Natural killer cell (primary cell): ENCODE data around the gene OMP. TPM values are rescaled to one million over a fixed set of nuclear protein-coding genes. Genes with fewer than 3 reads are reported as not detected.

Experiments used
- ATAC-seq, 3 donors: fragments of 150-1000 bp in 2 of 3; fragments of 200-7000 bp in 1 of 3; cut with Tn5 transposase; 1 replicate in 1 of 3; 2 replicates in 2 of 3; pipeline ENCODE4 v1.10.0; 2021; ENCODE audit warnings: mild to moderate bottlenecking in 2 of 3, moderate library complexity in 2 of 3
- DNase-seq, 2 donors: peaks; one replicate each; pipeline versions ENCODE4 v3.0.0 to v3.0.0-alpha.2; 2013 to 2021; ENCODE audit warnings: mixed read lengths in 1 of 2
- H3K27ac ChIP-seq: one replicate; pipeline ENCODE4 v1.5.1; 2013; ENCODE audit warnings: mild to moderate bottlenecking, low read length
- H3K27me3 ChIP-seq: one replicate; pipeline ENCODE4 v1.6.1; 2013; ENCODE audit warnings: low read length; ENCODE audit not compliant: control insufficient read depth, insufficient read depth
- H3K36me3 ChIP-seq: one replicate; pipeline ENCODE4 v1.6.1; 2013; ENCODE audit warnings: low read length; ENCODE audit not compliant: control insufficient read depth, insufficient read depth
- H3K4me1 ChIP-seq: one replicate; pipeline ENCODE4 v1.6.1; 2013; ENCODE audit warnings: low read length; ENCODE audit not compliant: control insufficient read depth, insufficient read depth
- H3K4me3 ChIP-seq: one replicate; pipeline ENCODE4 v1.5.1; 2013; ENCODE audit warnings: low read length
- H3K9me3 ChIP-seq: one replicate; pipeline ENCODE4 v1.6.1; 2013; ENCODE audit warnings: low read length; ENCODE audit not compliant: control insufficient read depth, insufficient read depth
- H3K27ac Mint-ChIP-seq, 2 donors: one replicate each; pipeline ENCODE4 v1.8.0; 2022; ENCODE audit warnings: mild to moderate bottlenecking in 2 of 2, mixed read lengths in 2 of 2, moderate library complexity in 1 of 2
- H3K27me3 Mint-ChIP-seq, 2 donors: one replicate each; pipeline ENCODE4 v1.8.0; 2022; ENCODE audit warnings: low read depth in 2 of 2, mixed read lengths in 2 of 2
- H3K36me3 Mint-ChIP-seq: one replicate; pipeline ENCODE4 v1.8.0; 2022; ENCODE audit warnings: mixed read lengths
- H3K4me1 Mint-ChIP-seq, 2 donors: one replicate each; pipeline ENCODE4 v1.8.0; 2022; ENCODE audit warnings: mixed read lengths in 2 of 2
- H3K4me3 Mint-ChIP-seq: one replicate; pipeline ENCODE4 v1.8.0; 2022; ENCODE audit warnings: mild to moderate bottlenecking, moderate library complexity, mixed read lengths
- H3K9me3 Mint-ChIP-seq, 2 donors: one replicate each; pipeline ENCODE4 v1.8.0; 2022; ENCODE audit warnings: mixed read lengths in 2 of 2
- WGBS: methylation state at CpG from one replicate; pipeline ENCODE4 v1.1.7; 2013; ENCODE audit warnings: missing lambda C conversion rate; ENCODE audit not compliant: insufficient coverage; 5-methylcytosine and 5-hydroxymethylcytosine counted together
- intact Hi-C: fragments of 100-400 bp; cut with micrococcal nuclease; formaldehyde crosslinking; loops from one replicate; pipeline ENCODE4 v1.14.2; 2022
- total RNA-seq, 4 donors: library from RNA; stranded (reverse); fragments of 120-200 nt in 1 of 4; gene quantifications; one replicate each; pipeline versions ENCODE4 v1.2.3 to v1.2.4, GENCODE V29; 2013 to 2022
- TF ChIP-seq, protein P1 (sequence below): fragments of 200-600 bp; IDR thresholded peaks from one replicate; pipeline ENCODE4 v1.8.0; 2022; ENCODE audit warnings: antibody characterized with exemption

Gene OMP
- total RNA-seq, 3 donors from 2014 or later (not counting 1 experiment from before 2014, with no cell fraction given), result 0.82 to 1.4 (median 0.85) TPM

DNA sequence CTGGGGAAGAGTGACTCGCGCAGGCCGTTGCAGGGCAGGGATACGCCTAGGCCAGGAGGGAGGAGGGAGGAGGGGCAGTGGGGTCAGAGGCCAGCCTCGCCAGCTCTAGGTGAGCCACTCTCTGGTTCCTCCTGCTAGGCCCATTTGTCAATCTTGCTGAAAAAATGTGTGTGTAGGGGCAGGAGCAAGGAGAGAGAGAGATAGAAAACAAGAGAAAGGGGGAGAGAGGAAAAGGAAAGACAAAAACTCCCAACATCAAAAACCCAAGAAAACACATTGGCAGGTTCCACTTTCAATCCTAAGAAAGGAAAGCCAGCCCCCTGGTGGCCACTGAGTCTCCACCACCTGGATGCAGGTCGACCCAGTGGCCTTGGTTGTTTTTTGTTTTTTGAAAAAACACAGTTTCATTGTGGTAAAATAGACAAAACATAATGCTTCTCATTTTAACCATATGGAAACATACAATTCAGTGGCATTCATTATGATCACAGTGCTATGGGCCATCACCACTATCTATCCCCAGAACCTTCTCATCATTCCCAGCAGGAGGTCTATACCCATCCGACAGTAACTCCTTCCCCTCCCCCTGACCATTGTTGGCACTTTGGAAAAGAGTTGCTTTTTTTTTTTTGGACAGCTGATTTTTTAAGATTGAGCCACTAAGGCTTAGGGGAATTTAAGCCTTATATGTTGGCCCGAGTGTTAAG is 10.9 kb downstream of the OMP start:
- no peak for ATAC-seq
- peaks cover 0 to under 1% of the 10 kb centered on the region in 2 donors for H3K4me1 Mint-ChIP-seq
- Histone ChIP-seq H3K4me3 (no peak overlapping the region), H3K27me3 (no peaks in the 10 kb centered on the region), H3K36me3 (no peaks in the 10 kb centered on the region), H3K9me3 (no peaks in the 10 kb centered on the region), H3K27ac (no peak overlapping the region), H3K4me1 (no peaks in the 10 kb centered on the region)
- 75% methylated on average over 7 of the region's 8 CpGs for WGBS
- no peaks in the 10 kb centered on the region for H3K36me3 Mint-ChIP-seq
- no peaks in the 10 kb centered on the region for H3K27me3 Mint-ChIP-seq
- H3K4me3 Mint-ChIP-seq, result no peak overlapping the region
- intact Hi-C loops, result no loop called here
- TF ChIP-seq, protein P1, sequence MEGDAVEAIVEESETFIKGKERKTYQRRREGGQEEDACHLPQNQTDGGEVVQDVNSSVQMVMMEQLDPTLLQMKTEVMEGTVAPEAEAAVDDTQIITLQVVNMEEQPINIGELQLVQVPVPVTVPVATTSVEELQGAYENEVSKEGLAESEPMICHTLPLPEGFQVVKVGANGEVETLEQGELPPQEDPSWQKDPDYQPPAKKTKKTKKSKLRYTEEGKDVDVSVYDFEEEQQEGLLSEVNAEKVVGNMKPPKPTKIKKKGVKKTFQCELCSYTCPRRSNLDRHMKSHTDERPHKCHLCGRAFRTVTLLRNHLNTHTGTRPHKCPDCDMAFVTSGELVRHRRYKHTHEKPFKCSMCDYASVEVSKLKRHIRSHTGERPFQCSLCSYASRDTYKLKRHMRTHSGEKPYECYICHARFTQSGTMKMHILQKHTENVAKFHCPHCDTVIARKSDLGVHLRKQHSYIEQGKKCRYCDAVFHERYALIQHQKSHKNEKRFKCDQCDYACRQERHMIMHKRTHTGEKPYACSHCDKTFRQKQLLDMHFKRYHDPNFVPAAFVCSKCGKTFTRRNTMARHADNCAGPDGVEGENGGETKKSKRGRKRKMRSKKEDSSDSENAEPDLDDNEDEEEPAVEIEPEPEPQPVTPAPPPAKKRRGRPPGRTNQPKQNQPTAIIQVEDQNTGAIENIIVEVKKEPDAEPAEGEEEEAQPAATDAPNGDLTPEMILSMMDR, result peak; percentile 42
- peak in 1 of 2 donors; percentile 43 for DNase-seq
- H3K27ac Mint-ChIP-seq, result no peak overlapping the region
- H3K9me3 Mint-ChIP-seq, result no peaks in the 10 kb centered on the region

DNA sequence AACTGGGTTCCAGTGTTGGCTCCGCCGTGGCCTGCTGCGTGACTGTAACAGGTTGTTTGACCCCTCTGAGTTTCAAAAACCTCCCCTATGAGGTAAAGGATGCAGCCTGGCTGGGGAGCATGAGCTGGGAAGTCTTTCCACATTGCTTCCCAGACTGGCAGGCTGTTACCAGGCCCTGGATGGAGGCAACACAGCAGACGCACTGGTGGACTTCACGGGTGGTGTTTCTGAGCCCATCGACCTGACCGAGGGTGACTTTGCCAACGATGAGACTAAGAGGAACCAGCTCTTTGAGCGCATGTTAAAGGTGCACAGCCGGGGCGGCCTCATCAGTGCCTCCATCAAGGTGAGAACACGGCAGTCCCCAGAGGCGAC is 11.4 kb downstream of the OMP start:
- Mint-ChIP-seq H3K4me1 (no peaks in the 10 kb centered on the region), H3K4me3 (no peak overlapping the region), H3K36me3 (no peaks in the 10 kb centered on the region), H3K9me3 (no peaks in the 10 kb centered on the region), H3K27me3 (no peaks in the 10 kb centered on the region), H3K27ac (no peak overlapping the region)
- Histone ChIP-seq H3K9me3 (no peaks in the 10 kb centered on the region), H3K27me3 (no peaks in the 10 kb centered on the region), H3K36me3 (no peaks in the 10 kb centered on the region), H3K4me1 (no peaks in the 10 kb centered on the region), H3K27ac (no peak overlapping the region), H3K4me3 (no peak overlapping the region)
- ATAC-seq, result no peak
- DNase-seq, result no peak
- intact Hi-C loops, result no loop called here
- WGBS, result 95% methylated on average over 10 of the region's 13 CpGs
- TF ChIP-seq, protein P1, result no peak

DNA sequence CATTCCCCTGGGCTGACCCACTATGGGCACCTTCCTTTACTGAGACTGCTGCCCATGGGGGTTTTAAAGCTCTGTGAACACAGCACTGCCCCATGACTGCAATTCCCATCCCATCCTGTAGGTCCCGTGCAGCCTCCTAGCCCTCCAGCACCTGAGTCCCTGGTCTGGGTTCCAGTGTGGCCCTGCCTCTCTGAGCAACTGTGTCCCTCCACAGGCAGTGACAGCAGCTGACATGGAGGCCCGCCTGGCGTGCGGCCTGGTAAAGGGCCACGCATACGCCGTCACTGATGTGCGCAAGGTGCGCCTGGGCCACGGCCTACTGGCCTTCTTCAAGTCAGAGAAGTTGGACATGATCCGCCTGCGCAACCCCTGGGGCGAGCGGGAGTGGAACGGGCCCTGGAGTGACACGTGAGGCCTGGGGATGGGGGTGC is 12.6 kb downstream of the OMP start:
- intact Hi-C loops, result no loop called here
- TF ChIP-seq, protein P1, result no peak

DNA sequence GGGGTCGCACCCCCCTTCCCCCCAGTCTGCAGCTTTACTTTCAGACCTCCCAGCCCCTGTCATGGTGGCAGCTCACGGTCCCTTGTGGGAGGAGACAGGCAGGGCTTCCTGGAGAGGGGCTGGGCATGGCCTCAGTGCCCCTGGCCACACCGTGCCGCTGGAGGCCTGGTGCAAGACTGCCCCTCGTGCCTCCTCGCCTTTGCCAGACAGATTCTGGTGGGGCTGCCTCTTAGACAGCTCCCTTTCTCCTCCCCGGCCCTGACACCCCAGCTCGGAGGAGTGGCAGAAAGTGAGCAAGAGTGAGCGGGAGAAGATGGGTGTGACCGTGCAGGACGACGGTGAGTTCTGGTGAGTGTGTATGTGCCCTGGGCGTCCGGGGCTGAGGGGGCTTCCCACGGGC is 13.3 kb downstream of the OMP start:
- intact Hi-C loops, result no loop called here
- H3K36me3 Mint-ChIP-seq, result no peaks in the 10 kb centered on the region
- H3K27ac ChIP-seq, result no peak overlapping the region

More for the DNA sequence above, 12.6 kb downstream of the OMP start:
- Mint-ChIP-seq H3K4me3 (no peak overlapping the region), H3K4me1 (no peaks in the 10 kb centered on the region), H3K27ac (no peak overlapping the region), H3K9me3 (no peaks in the 10 kb centered on the region), H3K27me3 (no peaks in the 10 kb centered on the region), H3K36me3 (no peaks in the 10 kb centered on the region)
- no peaks in the 10 kb centered on the region for H3K27me3 ChIP-seq
- 95% methylated on average over 16 of the region's 16 CpGs for WGBS
- no peak overlapping the region for H3K4me3 ChIP-seq
- H3K36me3 ChIP-seq, result no peaks in the 10 kb centered on the region
- no peak overlapping the region for H3K27ac ChIP-seq
- ATAC-seq (no peak), DNase-seq (no peak)
- no peaks in the 10 kb centered on the region for H3K9me3 ChIP-seq
- H3K4me1 ChIP-seq, result no peaks in the 10 kb centered on the region

More for the DNA sequence above, 13.3 kb downstream of the OMP start:
- Mint-ChIP-seq H3K4me3 (no peak overlapping the region), H3K27me3 (no peaks in the 10 kb centered on the region), H3K4me1 (peaks cover 6 to 7% of the 10 kb centered on the region in 2 donors), H3K9me3 (no peaks in the 10 kb centered on the region), H3K27ac (no peak overlapping the region)
- Histone ChIP-seq H3K4me1 (no peaks in the 10 kb centered on the region), H3K4me3 (no peak overlapping the region), H3K9me3 (no peaks in the 10 kb centered on the region), H3K36me3 (no peaks in the 10 kb centered on the region), H3K27me3 (no peaks in the 10 kb centered on the region)
- DNase-seq, result no peak
- TF ChIP-seq, protein P1, result no peak
- WGBS, result 95% methylated on average over 14 of the region's 15 CpGs
- no peak for ATAC-seq
